ENCODE data around the gene NOS1. TPM values are rescaled to one million over a fixed set of nuclear protein-coding genes. Genes with fewer than 3 reads are reported as not detected.

NOS1 gene
- total RNA-seq = not detected in 2 replicates

DNA sequence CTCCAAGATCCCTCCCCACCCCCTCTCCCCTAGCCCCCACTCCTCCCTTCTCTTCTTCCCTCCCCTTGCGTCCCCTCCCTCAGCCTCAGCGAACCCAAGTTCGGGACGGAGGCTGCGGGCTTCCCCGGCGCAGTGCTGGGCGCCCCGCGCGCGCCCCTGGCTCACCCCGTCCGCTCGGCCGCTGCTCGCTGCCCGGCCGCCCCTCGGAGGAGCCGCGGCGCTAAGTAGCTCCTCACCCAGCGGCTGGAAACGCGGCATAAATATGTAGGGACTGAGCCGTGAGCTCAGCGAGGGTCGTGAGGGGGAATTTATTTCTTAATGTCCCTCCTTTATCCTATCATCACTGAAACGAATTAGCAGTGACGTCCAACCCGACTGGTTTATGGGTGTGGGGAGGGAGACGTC, at the start of gene NOS1:
TSS of gene NOS1 (minus strand) at position 280 of the 405 bp plus-strand sequence. CDS start 30,557 bp downstream, outside the sequence.

DNA sequence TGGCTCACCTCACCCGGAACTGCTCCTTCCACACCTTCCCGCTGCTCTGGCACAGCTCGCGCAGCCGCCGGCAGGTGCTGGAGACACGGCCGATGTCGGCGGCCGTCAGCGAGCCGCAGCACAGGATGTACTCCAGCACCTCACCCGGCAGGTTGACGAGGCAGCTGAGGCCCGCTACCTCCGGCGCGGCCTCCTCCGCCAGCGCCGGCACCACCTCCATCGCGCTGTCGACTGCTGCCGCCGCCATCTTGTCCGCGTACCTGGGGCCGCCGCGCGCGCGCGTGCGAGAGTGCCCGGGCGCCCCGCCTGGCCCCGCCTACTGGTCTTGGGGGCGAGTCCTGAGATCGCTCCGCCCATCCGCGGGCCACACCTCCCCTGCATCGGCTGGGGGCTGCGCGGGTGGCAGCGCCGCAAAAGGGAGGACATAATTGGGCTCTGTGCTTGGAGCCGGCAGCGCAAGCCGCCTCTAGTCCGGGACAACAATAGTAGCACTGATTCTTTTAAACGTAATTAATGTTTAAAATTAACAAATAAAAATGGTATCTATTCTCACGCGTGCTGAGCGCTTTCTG, 171.1 kb downstream of the NOS1 start, which contains the start of gene FBXO21:
TSS of gene FBXO21 (minus strand) at position 261 of the 572 bp plus-strand sequence. CDS start at position 247, 14 bp downstream.

Other genes with a start within 250 kb of the NOS1 start
- 41.2 and 54.7 TPM in 2 replicates for gene FBXO21, start 171.2 kb downstream of the NOS1 start, total RNA-seq